HFFc6 (cell line): ENCODE results near the gene TRABD2B. TPM values are rescaled to one million over a fixed set of nuclear protein-coding genes. Genes with fewer than 3 reads are reported as not detected.

ENCODE experiments used
- DNase-seq: peaks from one replicate; pipeline ENCODE4 v3.0.0-alpha.2; 2018
- H3K27ac Mint-ChIP-seq: 2 replicates; pipeline ENCODE4 v1.8.0; 2020; ENCODE audit warnings: mild to moderate bottlenecking, mixed read lengths
- H3K27me3 Mint-ChIP-seq: 2 replicates; pipeline ENCODE4 v1.8.0; 2021; ENCODE audit warnings: mild to moderate bottlenecking, moderate library complexity, mixed read lengths; ENCODE audit not compliant: insufficient read depth
- H3K36me3 Mint-ChIP-seq: 2 replicates; pipeline ENCODE4 v1.8.0; 2021; ENCODE audit warnings: low read depth, mixed read lengths
- H3K4me1 Mint-ChIP-seq: 2 replicates; pipeline ENCODE4 v1.8.0; 2020; ENCODE audit warnings: low read depth, mixed read lengths
- H3K4me3 Mint-ChIP-seq: 2 replicates; pipeline ENCODE4 v1.8.0; 2020; ENCODE audit warnings: mild to moderate bottlenecking, moderate library complexity, mixed read lengths
- H3K9me3 Mint-ChIP-seq: 2 replicates; pipeline ENCODE4 v1.8.0; 2020; ENCODE audit warnings: mild to moderate bottlenecking, mixed read lengths
- total RNA-seq, 6 experiments: library from RNA; stranded (reverse); fragmentation: NEBNext Ultra II Directional; extraction: Animal tissue kit (Norgen Biotek cat#: 25700); gene quantifications; 2 replicates in 1 of 6; 3 replicates in 5 of 6; pipeline ENCODE4 v1.2.3, GENCODE V29; 2021
- TF ChIP-seq, protein P1 (sequence below): fragments of 200-600 bp; sonication (generic); IDR thresholded peaks from 2 replicates; pipeline ENCODE4 v1.5.0; 2021; ENCODE audit warnings: antibody characterized with exemption, mild to moderate bottlenecking

TRABD2B gene
- total RNA-seq, 6 experiments from 2014 or later: not detected

GRCh38 chr1:47918257-47918867, 78.8 kb downstream of the TRABD2B start:
- H3K27me3 Mint-ChIP-seq: no peaks in the 10 kb centered on the region; the same call in 1 of the 2 replicates
- TF ChIP-seq, protein P1, sequence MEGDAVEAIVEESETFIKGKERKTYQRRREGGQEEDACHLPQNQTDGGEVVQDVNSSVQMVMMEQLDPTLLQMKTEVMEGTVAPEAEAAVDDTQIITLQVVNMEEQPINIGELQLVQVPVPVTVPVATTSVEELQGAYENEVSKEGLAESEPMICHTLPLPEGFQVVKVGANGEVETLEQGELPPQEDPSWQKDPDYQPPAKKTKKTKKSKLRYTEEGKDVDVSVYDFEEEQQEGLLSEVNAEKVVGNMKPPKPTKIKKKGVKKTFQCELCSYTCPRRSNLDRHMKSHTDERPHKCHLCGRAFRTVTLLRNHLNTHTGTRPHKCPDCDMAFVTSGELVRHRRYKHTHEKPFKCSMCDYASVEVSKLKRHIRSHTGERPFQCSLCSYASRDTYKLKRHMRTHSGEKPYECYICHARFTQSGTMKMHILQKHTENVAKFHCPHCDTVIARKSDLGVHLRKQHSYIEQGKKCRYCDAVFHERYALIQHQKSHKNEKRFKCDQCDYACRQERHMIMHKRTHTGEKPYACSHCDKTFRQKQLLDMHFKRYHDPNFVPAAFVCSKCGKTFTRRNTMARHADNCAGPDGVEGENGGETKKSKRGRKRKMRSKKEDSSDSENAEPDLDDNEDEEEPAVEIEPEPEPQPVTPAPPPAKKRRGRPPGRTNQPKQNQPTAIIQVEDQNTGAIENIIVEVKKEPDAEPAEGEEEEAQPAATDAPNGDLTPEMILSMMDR: no peak
- no peak for DNase-seq
- no peaks in the 10 kb centered on the region; the same call in 1 of the 2 replicates for H3K36me3 Mint-ChIP-seq
- H3K4me3 Mint-ChIP-seq: no peak overlapping the region
- no peak overlapping the region for H3K27ac Mint-ChIP-seq
- no peaks in the 10 kb centered on the region for H3K4me1 Mint-ChIP-seq
- H3K9me3 Mint-ChIP-seq: peaks cover 20% of the 10 kb centered on the region

DNA sequence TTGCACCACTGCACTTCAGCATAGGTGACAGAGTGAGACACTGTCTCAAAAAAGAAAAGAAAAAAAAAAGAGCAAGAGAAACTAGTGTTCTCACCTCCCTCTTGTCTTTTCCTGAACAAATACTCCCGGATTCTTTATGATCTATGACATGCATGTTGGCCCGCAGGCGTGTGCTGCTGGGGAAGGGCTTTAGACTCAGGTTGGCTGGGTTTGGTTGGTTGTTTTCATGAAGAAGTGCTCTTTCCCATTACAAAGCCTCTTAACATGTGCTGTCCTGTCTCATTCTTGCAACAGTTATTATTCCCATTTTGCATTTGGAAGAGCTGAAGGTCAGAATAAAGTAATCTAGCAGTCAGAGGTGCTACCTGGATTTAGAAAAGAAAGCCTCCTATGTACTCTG, 79.5 kb downstream of the TRABD2B start:
- H3K4me1 Mint-ChIP-seq: no peaks in the 10 kb centered on the region
- no peak for DNase-seq
- no peak overlapping the region for H3K27ac Mint-ChIP-seq
- no peaks in the 10 kb centered on the region; the same call in 1 of the 2 replicates for H3K36me3 Mint-ChIP-seq
- TF ChIP-seq, protein P1: no peak
- H3K27me3 Mint-ChIP-seq: no peaks in the 10 kb centered on the region; the same call in none of the 2 replicates
- peaks cover 13% of the 10 kb centered on the region for H3K9me3 Mint-ChIP-seq
- H3K4me3 Mint-ChIP-seq: no peak overlapping the region

DNA sequence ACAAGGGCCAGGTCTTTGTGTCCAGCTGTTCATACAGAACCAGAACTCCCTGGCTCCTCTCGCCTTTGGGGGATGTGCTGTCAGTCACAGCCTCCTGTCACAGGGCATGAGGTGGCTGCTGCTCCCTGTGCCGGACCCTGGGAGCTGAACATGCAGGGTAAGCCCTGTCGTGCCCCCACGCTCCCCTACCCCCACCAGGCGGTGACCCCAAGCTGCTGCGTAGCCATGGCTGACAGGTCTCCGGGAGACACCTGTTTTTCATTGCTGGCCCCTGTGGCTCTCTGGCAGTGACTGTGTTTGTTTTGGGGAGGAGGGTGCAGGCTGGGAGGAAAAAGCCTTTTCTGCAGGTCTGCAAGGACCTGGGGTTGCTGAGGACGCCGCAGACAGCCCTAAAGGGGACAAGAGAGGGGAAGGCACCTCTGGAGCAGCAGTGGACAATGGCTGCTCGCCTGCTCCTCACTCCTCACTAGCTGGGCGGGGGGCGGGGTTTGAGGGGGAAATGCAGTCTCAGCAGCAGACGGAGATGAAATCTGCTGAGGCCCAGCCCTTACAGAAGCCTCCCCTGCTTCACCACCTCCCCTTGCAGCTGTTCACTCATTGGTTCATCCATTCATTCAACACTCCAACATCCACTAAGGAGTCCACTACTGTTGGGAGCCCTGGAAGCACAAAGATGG, 81.4 kb downstream of the TRABD2B start:
- TF ChIP-seq, protein P1: no peak
- Mint-ChIP-seq H3K36me3 (no peaks in the 10 kb centered on the region), H3K4me3 (no peak overlapping the region), H3K27ac (no peak overlapping the region), H3K27me3 (no peaks in the 10 kb centered on the region; the same call in none of the 2 replicates), H3K9me3 (peaks cover 10% of the 10 kb centered on the region), H3K4me1 (no peaks in the 10 kb centered on the region)
- no peak for DNase-seq

- Mint-ChIP-seq H3K36me3 (no peaks in the 10 kb centered on the region), H3K27ac (no peak overlapping the region), H3K4me1 (no peaks in the 10 kb centered on the region), H3K9me3 (peaks cover 12% of the 10 kb centered on the region), H3K27me3 (no peaks in the 10 kb centered on the region; the same call in none of the 2 replicates), H3K4me3 (no peak overlapping the region)
- TF ChIP-seq, protein P1: no peak
- no peak for DNase-seq
These were observed 82.1 kb downstream of the TRABD2B start for GRCh38 chr1:47914952-47915676.

GRCh38 chr1:47914218-47914938, 82.8 kb downstream of the TRABD2B start:
- H3K4me3 Mint-ChIP-seq: no peak overlapping the region
- no peaks in the 10 kb centered on the region; the same call in none of the 2 replicates for H3K27me3 Mint-ChIP-seq
- TF ChIP-seq, protein P1: no peak
- no peak for DNase-seq
- no peaks in the 10 kb centered on the region for H3K36me3 Mint-ChIP-seq
- H3K4me1 Mint-ChIP-seq: no peaks in the 10 kb centered on the region
- no peak overlapping the region for H3K27ac Mint-ChIP-seq
- peaks cover 17% of the 10 kb centered on the region for H3K9me3 Mint-ChIP-seq
